Measurements from ENCODE around the gene PPM1M. TPM values are rescaled to one million over a fixed set of nuclear protein-coding genes. Genes with fewer than 3 reads are reported as not detected.

The PPM1M gene
- total RNA-seq, 1 experiment from 2014 or later: 8.5 TPM

DNA sequence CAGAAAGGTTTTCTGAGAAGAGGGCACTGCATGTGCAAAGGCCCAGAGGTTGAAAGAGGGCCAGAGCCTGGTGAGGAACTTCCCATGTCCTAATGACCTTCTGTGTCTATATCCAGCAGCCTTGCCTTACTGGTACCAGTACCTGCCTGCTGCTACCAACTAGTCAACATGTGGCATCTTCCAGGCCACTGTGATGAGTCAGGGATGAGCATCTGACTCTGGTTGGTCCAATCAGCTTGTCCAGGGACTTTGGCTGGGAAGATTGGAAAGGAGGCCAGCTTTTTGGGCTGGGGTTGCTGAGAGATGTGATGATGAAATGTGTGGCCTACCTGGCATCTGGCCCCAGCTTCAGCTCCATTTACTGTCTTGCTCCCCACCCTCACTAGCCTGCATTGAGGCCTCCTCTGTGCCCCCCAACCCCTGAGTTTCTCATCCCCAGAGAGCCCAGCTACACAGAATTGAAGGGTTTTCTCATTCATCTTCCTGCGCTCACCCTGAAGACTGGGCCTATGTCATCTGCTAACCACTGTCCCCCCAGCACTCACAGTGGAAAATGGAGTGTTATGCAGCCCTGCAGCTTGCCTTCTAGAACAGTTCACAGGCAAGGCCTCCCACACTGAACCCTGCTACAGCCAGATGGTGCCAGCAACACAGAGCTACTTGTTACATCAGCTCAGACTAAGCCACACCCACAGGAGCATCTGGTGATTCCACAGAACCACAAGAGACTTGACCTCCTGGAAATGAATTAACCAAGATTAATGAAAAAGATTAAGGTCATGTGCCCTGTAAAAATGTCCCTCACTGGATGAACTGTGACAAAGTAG is 5.3 kb upstream of the PPM1M start:
- ChIA-PET POLR2A (ENCODE audit: unreplicated experiment) (interaction anchor here (0.5 to 0.6 kb wide), 2 partner anchors 36 to 59 kb away, joined by 3 read pairs; no protein-coding TSS in a partner anchor), CTCF (interaction anchor here (1.0 to 1.3 kb wide), 2 partner anchors 20 to 99 kb away, joined by 3 read pairs; no protein-coding TSS in a partner anchor)
- peaks cover 51% of the 10 kb centered on the region for H3K4me1 ChIP-seq (ENCODE audit: insufficient read depth, low read length)
- H2AFZ ChIP-seq (ENCODE audit: low read length): no peak overlapping the region
- peak overlapping the region; percentile 97 for H3K4me3 ChIP-seq (ENCODE audit: low read length)
- no peaks in the 10 kb centered on the region for H3K9me3 ChIP-seq (ENCODE audit: low read length)
- ATAC-seq (no peak), DNase-seq (peak; percentile 75)
- no peaks in the 10 kb centered on the region for H4K20me1 ChIP-seq (ENCODE audit: low read length)
- peaks cover 41% of the 10 kb centered on the region for H3K79me2 ChIP-seq (ENCODE audit: low read length)
- no peaks in the 10 kb centered on the region for H3K36me3 ChIP-seq (ENCODE audit: low read depth, low read length)
- TF ChIP-seq EZH2 (IDR thresholded peaks at IDR 0.05; ENCODE audit: low read length, unreplicated experiment) (no peak), EZH2phosphoT487 (IDR thresholded peaks at IDR 0.05; ENCODE audit: borderline replicate concordance, low read length) (no peak)
- TF ChIP-seq, protein P1, sequence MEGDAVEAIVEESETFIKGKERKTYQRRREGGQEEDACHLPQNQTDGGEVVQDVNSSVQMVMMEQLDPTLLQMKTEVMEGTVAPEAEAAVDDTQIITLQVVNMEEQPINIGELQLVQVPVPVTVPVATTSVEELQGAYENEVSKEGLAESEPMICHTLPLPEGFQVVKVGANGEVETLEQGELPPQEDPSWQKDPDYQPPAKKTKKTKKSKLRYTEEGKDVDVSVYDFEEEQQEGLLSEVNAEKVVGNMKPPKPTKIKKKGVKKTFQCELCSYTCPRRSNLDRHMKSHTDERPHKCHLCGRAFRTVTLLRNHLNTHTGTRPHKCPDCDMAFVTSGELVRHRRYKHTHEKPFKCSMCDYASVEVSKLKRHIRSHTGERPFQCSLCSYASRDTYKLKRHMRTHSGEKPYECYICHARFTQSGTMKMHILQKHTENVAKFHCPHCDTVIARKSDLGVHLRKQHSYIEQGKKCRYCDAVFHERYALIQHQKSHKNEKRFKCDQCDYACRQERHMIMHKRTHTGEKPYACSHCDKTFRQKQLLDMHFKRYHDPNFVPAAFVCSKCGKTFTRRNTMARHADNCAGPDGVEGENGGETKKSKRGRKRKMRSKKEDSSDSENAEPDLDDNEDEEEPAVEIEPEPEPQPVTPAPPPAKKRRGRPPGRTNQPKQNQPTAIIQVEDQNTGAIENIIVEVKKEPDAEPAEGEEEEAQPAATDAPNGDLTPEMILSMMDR (conservative IDR thresholded peaks at IDR 0.05; ENCODE audit: low read depth, low read length): no peak
- peak overlapping the region; percentile 88; the same call in 1 of the 2 replicates for H3K9ac ChIP-seq (ENCODE audit: low read length)
- no TSS peak for BruUV-seq (replicated peaks)
- H3K9me2 ChIP-seq (replicated peaks; ENCODE audit: low read length): no peaks in the 10 kb centered on the region
- no peaks in the 10 kb centered on the region for H3F3A ChIP-seq (ENCODE audit: low read length, unreplicated experiment)
- no peaks in the 10 kb centered on the region for H3K27me3 ChIP-seq (ENCODE audit: low read length)
- H3K27ac ChIP-seq (ENCODE audit: low read length): no peak overlapping the region
- intact Hi-C loops (cut with micrococcal nuclease): no loop called here
- H3K4me2 ChIP-seq (ENCODE audit: low read length): peak overlapping the region; percentile 82

DNA sequence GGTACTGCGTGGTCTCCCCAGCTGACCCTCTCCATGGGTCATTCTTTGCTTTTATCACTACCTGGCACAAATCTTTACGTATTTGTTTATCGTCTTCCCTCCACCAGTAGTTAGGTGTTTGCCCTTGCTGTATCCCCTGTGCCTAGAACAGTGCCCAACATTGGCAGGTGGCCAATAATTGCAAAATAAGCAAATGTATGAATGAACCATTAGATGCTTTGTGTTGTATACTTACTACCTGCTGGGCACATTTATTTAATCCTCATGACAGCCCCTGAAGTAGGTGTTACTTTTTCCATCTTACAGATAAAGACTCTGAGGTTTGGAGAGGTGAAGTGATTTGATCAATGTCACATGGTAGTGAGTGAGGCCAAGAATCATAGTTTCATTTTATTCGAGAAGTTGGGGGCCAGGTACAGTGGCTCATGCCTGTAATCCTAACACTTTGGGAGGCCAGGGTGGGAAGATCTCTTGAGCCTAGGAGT is 4.6 kb upstream of the PPM1M start:
- H3K4me2 ChIP-seq (ENCODE audit: low read length): no peak overlapping the region
- CTCF ChIA-PET: interaction anchor here (1.0 to 1.3 kb wide), 2 partner anchors 20 to 98 kb away, joined by 3 read pairs; no protein-coding TSS in a partner anchor
- peaks cover 54% of the 10 kb centered on the region for H3K4me1 ChIP-seq (ENCODE audit: insufficient read depth, low read length)
- ATAC-seq (no peak), DNase-seq (no peak)
- H4K20me1 ChIP-seq (ENCODE audit: low read length): no peaks in the 10 kb centered on the region
- no TSS peak for BruUV-seq (replicated peaks)
- H3K79me2 ChIP-seq (ENCODE audit: low read length): peaks cover 35% of the 10 kb centered on the region
- no peak overlapping the region for H2AFZ ChIP-seq (ENCODE audit: low read length)
- no peaks in the 10 kb centered on the region for H3K9me3 ChIP-seq (ENCODE audit: low read length)
- no peaks in the 10 kb centered on the region for H3K36me3 ChIP-seq (ENCODE audit: low read depth, low read length)
- TF ChIP-seq EZH2phosphoT487 (IDR thresholded peaks at IDR 0.05; ENCODE audit: borderline replicate concordance, low read length) (no peak), EZH2 (IDR thresholded peaks at IDR 0.05; ENCODE audit: low read length, unreplicated experiment) (no peak)
- TF ChIP-seq, protein P1 (conservative IDR thresholded peaks at IDR 0.05; ENCODE audit: low read depth, low read length): no peak
- no peak overlapping the region for H3K4me3 ChIP-seq (ENCODE audit: low read length)
- H3K9ac ChIP-seq (ENCODE audit: low read length): no peak overlapping the region
- no peaks in the 10 kb centered on the region for H3K27me3 ChIP-seq (ENCODE audit: low read length)
- intact Hi-C loops (cut with micrococcal nuclease): no loop called here
- H3F3A ChIP-seq (ENCODE audit: low read length, unreplicated experiment): no peaks in the 10 kb centered on the region
- no peaks in the 10 kb centered on the region for H3K9me2 ChIP-seq (replicated peaks; ENCODE audit: low read length)
- H3K27ac ChIP-seq (ENCODE audit: low read length): no peak overlapping the region
- POLR2A ChIA-PET (ENCODE audit: unreplicated experiment): interaction anchor here (0.5 kb wide), 1 partner anchor 35 kb away, joined by 3 read pairs; no protein-coding TSS in a partner anchor
